ENCODE results near the gene INPP1. TPM values are rescaled to one million over a fixed set of nuclear protein-coding genes. Genes with fewer than 3 reads are reported as not detected.
"Not testable (repeated sequence)": the region's sequence is repeated elsewhere in the genome, so short reads cannot be mapped to it uniquely, and the experiment has no call there.

INPP1 gene, protein sequence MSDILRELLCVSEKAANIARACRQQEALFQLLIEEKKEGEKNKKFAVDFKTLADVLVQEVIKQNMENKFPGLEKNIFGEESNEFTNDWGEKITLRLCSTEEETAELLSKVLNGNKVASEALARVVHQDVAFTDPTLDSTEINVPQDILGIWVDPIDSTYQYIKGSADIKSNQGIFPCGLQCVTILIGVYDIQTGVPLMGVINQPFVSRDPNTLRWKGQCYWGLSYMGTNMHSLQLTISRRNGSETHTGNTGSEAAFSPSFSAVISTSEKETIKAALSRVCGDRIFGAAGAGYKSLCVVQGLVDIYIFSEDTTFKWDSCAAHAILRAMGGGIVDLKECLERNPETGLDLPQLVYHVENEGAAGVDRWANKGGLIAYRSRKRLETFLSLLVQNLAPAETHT
- total RNA-seq = 10 to 100 TPM; 31.3 to 37.7 (median 36.3) TPM
- long read RNA-seq, donor 1, transcript INPP1-201 (6 exons, 1,919 nt) = major isoform, 40 of 64 reads
- long read RNA-seq, donor 1, transcript INPP1-202 (7 exons, 2,162 nt) = minor isoform, 15 of 64 reads
- long read RNA-seq, donor 1, partial matches to known transcripts = 1 of 64 reads
- long read RNA-seq, donor 1, other reads (novel, unspliced or antisense) = 8 of 64 reads
- long read RNA-seq, donor 2, transcript INPP1-202 (7 exons, 2,162 nt) = minor isoform, 10 of 45 reads
- long read RNA-seq, donor 2, transcript INPP1-201 (6 exons, 1,919 nt) = major isoform, 28 of 45 reads
- long read RNA-seq, donor 2, partial matches to known transcripts = 3 of 45 reads
- long read RNA-seq, donor 2, other reads (novel, unspliced or antisense) = 4 of 45 reads

DNA sequence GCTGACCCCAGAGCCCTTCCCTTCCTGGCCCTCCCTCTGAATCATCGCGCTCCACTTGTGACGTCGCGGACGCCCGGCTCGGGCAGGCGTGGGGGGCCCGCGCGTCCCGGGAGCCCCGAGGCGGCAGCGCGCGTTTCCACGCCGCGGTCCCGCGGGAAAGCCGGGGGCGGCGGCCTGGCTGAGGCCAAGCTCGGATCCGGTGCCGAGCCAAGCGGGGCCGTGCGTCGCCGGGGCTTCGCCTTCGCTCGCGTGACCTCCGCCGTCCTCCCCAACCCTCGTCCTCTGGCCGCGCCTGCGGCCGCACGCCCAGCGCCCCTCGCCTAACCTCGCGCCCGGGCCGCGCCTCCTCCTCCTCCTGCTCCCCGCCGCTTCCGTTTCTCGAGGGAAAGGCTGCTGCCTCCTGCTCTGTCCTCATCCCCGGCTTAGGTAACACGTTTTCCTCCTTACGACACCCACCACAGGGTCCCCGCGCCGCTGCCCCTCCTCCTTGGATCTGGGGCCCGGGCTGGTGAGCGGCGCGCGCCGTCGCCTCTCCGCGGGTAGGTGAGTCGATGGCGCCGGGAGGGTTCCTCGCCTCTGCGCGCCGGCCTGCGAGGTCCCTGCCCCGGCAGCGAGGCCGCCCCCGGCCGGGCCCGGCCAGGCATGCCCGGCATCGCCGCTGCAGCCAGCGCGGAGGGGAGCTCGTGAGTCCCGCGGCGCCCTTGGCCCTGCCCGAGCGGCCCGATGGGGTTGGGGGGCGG is at the start of gene INPP1:
Gene INPP1 (plus strand): TSS at position 54 of the 740 bp plus-strand sequence. CDS start 16,514 bp downstream, outside the sequence.
- intact Hi-C loops (cut with DNase I, micrococcal nuclease) = no loop called here
- peak within 1 kb of the TSS; percentile 57 for H3K4me3 ChIP-seq
- peak; percentile 73 to 83 (median 81) for DNase-seq
- peak; percentile 90 for ATAC-seq
- TF ChIP-seq, protein P1, sequence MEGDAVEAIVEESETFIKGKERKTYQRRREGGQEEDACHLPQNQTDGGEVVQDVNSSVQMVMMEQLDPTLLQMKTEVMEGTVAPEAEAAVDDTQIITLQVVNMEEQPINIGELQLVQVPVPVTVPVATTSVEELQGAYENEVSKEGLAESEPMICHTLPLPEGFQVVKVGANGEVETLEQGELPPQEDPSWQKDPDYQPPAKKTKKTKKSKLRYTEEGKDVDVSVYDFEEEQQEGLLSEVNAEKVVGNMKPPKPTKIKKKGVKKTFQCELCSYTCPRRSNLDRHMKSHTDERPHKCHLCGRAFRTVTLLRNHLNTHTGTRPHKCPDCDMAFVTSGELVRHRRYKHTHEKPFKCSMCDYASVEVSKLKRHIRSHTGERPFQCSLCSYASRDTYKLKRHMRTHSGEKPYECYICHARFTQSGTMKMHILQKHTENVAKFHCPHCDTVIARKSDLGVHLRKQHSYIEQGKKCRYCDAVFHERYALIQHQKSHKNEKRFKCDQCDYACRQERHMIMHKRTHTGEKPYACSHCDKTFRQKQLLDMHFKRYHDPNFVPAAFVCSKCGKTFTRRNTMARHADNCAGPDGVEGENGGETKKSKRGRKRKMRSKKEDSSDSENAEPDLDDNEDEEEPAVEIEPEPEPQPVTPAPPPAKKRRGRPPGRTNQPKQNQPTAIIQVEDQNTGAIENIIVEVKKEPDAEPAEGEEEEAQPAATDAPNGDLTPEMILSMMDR (IDR thresholded peaks at IDR 0.05) = no peak
- H3K9me3 ChIP-seq = no peaks in the 10 kb centered on the region
- H3K4me1 ChIP-seq (ENCODE audit: low read depth) = peaks cover 13% of the 10 kb centered on the region
- H3K36me3 ChIP-seq (ENCODE audit: low read depth) = no peaks in the 10 kb centered on the region

DNA sequence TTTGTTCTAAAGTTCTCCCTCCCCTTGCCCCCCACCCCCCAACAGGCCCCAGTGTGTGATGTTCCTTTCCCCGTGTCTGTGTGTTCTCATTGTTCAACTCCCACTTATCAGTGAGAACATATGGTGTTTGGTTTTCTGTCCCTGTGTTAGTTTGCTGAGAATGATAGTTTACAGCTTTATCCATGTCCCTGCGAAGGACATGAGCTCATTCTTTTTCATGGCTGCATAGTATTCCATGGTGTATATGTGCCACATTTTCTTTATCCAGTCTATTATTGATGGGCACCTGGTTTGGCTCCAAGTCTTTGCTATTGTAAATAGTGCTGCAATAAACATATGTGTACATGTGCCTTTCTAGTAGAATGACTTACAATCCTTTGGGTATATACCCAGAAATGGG is 45.5 kb upstream of the INPP1 start:
- ATAC-seq; H3K9me3 ChIP-seq; DNase-seq; H3K4me3 ChIP-seq; intact Hi-C loops (cut with DNase I, micrococcal nuclease); H3K36me3 ChIP-seq (ENCODE audit: low read depth); H3K4me1 ChIP-seq (ENCODE audit: low read depth): not testable (repeated sequence)

DNA sequence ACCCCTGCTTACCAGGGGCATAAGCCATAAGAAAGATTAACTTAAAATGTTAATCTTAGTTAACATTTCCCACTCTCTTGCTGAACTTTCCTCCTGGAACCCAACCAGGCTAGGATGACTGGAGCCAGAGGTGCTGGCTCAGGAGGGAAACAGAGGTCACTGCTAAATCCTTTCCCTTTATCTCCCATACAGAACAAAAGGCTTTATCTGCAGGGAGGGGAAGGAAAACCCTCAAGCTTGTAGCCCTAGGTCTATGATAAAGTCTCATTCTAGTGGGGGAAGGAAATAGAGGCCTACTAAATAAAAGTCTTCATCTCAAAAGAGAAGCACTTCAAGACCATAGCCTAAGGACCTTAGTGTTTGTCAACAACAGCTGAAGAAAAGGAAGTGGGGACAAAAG is 42.4 kb upstream of the INPP1 start:
- TF ChIP-seq, protein P1 (IDR thresholded peaks at IDR 0.05) = no peak
- DNase-seq = no peak
- H3K36me3 ChIP-seq (ENCODE audit: low read depth) = no peaks in the 10 kb centered on the region
- no peaks in the 10 kb centered on the region for H3K4me1 ChIP-seq (ENCODE audit: low read depth)
- H3K9me3 ChIP-seq = no peaks in the 10 kb centered on the region
- H3K4me3 ChIP-seq = no peak overlapping the region
- no peak for ATAC-seq
- intact Hi-C loops (cut with DNase I, micrococcal nuclease) = no loop called here

DNA sequence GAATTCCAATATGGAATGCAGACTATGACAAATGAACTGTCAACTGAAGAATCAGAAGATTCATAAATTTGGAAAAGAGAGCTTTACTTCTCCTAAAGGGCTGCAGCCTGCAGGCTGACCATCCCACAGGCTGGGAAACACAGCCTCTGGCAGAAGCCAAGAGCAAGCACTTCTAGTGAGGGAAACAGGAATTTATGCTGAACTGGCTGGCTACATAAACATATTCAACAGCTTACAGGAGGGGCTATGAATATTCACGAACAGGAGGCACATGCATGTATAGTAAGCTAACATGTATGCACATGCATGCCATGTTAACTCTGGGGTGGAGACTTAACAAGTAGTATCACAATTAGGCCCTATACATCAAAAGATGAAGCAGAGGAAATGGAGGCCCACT is 41.3 kb upstream of the INPP1 start:
- intact Hi-C loops (cut with DNase I, micrococcal nuclease) = no loop called here
- H3K4me1 ChIP-seq (ENCODE audit: low read depth) = no peaks in the 10 kb centered on the region
- no peak overlapping the region for H3K4me3 ChIP-seq
- DNase-seq (no peak), ATAC-seq (no peak)
- H3K36me3 ChIP-seq (ENCODE audit: low read depth) = no peaks in the 10 kb centered on the region
- H3K9me3 ChIP-seq = no peaks in the 10 kb centered on the region
- TF ChIP-seq, protein P1 (IDR thresholded peaks at IDR 0.05) = no peak

DNA sequence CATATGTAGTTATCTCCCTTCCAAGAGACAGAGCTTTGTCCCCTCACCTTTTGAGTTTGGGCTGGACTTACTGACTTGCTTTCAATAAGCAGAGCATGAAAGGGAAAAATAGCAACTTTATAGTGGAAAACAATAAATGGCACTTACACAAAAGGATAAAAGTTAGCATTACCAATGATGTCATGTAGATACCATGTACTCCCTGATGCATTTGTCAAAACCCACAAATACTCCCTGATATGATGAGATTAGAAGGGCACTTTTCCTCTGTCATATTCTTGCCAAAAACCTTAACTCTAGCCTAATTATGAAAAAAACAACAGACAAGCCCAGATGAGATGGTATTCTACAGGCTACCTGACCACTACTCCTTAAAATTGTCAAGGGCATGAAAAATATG is 39.7 kb upstream of the INPP1 start:
- intact Hi-C loops (cut with DNase I, micrococcal nuclease) = no loop called here
- DNase-seq = no peak
- ATAC-seq = no peak
- no peaks in the 10 kb centered on the region for H3K36me3 ChIP-seq (ENCODE audit: low read depth)
- no peak overlapping the region for H3K4me3 ChIP-seq
- H3K9me3 ChIP-seq = no peaks in the 10 kb centered on the region
- TF ChIP-seq, protein P1 (IDR thresholded peaks at IDR 0.05) = no peak
- H3K4me1 ChIP-seq (ENCODE audit: low read depth) = no peaks in the 10 kb centered on the region
